ENCODE data around the gene TRAF1. TPM values are rescaled to one million over a fixed set of nuclear protein-coding genes. Genes with fewer than 3 reads are reported as not detected.
A peak's percentile ranks its signal among the peaks of the same experiment; 100 is the strongest.

Gene TRAF1
- total and polyA plus RNA-seq, 2 of the 13 experiments (the other 11 are each of a cell fraction or from before 2014, with no cell fraction given), result 0.44 to 1.0 TPM

DNA sequence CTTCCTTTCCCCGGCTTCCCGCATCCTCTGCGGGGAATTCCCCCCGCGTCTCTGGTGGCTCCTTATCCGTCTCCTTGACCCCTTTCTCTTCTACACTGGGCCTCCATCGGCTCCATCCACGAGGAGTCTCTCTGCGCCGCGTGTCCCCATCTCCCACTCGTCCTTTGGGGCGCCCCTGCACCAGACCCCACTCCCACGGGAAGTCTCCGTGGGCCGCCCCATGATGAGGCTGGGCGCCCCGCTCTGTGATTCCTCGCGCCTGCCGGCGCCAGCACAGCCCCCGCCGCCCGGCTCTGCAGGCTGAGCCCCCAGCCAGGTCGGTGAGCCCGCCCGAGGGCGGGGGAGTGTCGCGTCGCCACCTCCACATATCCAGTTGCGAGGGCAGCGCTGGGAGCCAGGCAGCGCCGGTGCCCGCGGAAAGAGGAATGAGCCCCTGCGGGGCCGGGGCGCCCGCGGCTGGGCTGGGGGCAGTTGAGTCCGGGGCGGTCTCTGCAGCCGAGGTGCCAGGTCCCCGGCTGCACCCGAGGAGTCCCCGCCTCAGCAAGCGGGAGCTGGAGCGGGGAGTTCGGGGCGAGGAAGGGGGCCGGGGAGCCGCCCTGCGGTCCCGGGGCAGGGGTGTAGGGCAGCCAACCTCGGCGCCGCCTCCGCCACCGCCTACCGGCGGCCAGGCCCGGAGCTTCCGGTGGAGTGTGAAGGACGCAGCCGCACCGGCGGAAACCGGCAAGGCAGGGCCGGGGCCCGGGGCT is 2.1 kb upstream of the TRAF1 start (continued):
- TF ChIP-seq, protein P1, sequence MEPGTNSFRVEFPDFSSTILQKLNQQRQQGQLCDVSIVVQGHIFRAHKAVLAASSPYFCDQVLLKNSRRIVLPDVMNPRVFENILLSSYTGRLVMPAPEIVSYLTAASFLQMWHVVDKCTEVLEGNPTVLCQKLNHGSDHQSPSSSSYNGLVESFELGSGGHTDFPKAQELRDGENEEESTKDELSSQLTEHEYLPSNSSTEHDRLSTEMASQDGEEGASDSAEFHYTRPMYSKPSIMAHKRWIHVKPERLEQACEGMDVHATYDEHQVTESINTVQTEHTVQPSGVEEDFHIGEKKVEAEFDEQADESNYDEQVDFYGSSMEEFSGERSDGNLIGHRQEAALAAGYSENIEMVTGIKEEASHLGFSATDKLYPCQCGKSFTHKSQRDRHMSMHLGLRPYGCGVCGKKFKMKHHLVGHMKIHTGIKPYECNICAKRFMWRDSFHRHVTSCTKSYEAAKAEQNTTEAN (CRISPR knock-in tag; conservative IDR thresholded peaks at IDR 0.05), result no peak; the same call in 1 of the 2 replicates
- TF ChIP-seq, protein P2, sequence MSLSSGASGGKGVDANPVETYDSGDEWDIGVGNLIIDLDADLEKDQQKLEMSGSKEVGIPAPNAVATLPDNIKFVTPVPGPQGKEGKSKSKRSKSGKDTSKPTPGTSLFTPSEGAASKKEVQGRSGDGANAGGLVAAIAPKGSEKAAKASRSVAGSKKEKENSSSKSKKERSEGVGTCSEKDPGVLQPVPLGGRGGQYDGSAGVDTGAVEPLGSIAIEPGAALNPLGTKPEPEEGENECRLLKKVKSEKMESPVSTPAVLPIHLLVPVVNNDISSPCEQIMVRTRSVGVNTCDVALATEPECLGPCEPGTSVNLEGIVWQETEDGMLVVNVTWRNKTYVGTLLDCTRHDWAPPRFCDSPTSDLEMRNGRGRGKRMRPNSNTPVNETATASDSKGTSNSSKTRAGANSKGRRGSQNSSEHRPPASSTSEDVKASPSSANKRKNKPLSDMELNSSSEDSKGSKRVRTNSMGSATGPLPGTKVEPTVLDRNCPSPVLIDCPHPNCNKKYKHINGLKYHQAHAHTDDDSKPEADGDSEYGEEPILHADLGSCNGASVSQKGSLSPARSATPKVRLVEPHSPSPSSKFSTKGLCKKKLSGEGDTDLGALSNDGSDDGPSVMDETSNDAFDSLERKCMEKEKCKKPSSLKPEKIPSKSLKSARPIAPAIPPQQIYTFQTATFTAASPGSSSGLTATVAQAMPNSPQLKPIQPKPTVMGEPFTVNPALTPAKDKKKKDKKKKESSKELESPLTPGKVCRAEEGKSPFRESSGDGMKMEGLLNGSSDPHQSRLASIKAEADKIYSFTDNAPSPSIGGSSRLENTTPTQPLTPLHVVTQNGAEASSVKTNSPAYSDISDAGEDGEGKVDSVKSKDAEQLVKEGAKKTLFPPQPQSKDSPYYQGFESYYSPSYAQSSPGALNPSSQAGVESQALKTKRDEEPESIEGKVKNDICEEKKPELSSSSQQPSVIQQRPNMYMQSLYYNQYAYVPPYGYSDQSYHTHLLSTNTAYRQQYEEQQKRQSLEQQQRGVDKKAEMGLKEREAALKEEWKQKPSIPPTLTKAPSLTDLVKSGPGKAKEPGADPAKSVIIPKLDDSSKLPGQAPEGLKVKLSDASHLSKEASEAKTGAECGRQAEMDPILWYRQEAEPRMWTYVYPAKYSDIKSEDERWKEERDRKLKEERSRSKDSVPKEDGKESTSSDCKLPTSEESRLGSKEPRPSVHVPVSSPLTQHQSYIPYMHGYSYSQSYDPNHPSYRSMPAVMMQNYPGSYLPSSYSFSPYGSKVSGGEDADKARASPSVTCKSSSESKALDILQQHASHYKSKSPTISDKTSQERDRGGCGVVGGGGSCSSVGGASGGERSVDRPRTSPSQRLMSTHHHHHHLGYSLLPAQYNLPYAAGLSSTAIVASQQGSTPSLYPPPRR (CRISPR knock-in tag; IDR thresholded peaks at IDR 0.05; ENCODE audit: borderline replicate concordance), result no peak
- TF ChIP-seq CEBPB (IDR thresholded peaks at IDR 0.05; ENCODE audit: borderline replicate concordance, low read depth, low read length), result no peak
- TF ChIP-seq ZNF30 (CRISPR knock-in tag; IDR thresholded peaks at IDR 0.05), result no peak
- TF ChIP-seq MAF1 (CRISPR knock-in tag; IDR thresholded peaks at IDR 0.05; ENCODE audit: borderline replicate concordance), result no peak; the same call in 1 of the 2 replicates
- TF ChIP-seq HMG20A (CRISPR knock-in tag; IDR thresholded peaks at IDR 0.05; ENCODE audit: borderline replicate concordance), result no peak
- TF ChIP-seq MED8 (CRISPR knock-in tag; IDR thresholded peaks at IDR 0.05; ENCODE audit: insufficient replicate concordance), result no peak
- TF ChIP-seq CBFB (CRISPR knock-in tag; IDR thresholded peaks at IDR 0.05), result no peak
- TF ChIP-seq, protein P3, sequence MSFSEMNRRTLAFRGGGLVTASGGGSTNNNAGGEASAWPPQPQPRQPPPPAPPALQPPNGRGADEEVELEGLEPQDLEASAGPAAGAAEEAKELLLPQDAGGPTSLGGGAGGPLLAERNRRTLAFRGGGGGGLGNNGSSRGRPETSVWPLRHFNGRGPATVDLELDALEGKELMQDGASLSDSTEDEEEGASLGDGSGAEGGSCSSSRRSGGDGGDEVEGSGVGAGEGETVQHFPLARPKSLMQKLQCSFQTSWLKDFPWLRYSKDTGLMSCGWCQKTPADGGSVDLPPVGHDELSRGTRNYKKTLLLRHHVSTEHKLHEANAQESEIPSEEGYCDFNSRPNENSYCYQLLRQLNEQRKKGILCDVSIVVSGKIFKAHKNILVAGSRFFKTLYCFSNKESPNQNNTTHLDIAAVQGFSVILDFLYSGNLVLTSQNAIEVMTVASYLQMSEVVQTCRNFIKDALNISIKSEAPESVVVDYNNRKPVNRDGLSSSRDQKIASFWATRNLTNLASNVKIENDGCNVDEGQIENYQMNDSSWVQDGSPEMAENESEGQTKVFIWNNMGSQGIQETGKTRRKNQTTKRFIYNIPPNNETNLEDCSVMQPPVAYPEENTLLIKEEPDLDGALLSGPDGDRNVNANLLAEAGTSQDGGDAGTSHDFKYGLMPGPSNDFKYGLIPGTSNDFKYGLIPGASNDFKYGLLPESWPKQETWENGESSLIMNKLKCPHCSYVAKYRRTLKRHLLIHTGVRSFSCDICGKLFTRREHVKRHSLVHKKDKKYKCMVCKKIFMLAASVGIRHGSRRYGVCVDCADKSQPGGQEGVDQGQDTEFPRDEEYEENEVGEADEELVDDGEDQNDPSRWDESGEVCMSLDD (CRISPR knock-in tag; IDR thresholded peaks at IDR 0.05; ENCODE audit: borderline replicate concordance), result no peak
- peak; percentile 45; the same call in 1 of the 2 replicates for TF ChIP-seq AKAP8 (CRISPR knock-in tag; IDR thresholded peaks at IDR 0.05)
- TF ChIP-seq ZNF550 (CRISPR knock-in tag; IDR thresholded peaks at IDR 0.05; ENCODE audit: borderline replicate concordance), result no peak
- TF ChIP-seq ZNF234 (CRISPR knock-in tag; conservative IDR thresholded peaks at IDR 0.05), result 0 out of 2 replicates have a peak, but pooled peaks have one; percentile 37
- TF ChIP-seq, protein P4, sequence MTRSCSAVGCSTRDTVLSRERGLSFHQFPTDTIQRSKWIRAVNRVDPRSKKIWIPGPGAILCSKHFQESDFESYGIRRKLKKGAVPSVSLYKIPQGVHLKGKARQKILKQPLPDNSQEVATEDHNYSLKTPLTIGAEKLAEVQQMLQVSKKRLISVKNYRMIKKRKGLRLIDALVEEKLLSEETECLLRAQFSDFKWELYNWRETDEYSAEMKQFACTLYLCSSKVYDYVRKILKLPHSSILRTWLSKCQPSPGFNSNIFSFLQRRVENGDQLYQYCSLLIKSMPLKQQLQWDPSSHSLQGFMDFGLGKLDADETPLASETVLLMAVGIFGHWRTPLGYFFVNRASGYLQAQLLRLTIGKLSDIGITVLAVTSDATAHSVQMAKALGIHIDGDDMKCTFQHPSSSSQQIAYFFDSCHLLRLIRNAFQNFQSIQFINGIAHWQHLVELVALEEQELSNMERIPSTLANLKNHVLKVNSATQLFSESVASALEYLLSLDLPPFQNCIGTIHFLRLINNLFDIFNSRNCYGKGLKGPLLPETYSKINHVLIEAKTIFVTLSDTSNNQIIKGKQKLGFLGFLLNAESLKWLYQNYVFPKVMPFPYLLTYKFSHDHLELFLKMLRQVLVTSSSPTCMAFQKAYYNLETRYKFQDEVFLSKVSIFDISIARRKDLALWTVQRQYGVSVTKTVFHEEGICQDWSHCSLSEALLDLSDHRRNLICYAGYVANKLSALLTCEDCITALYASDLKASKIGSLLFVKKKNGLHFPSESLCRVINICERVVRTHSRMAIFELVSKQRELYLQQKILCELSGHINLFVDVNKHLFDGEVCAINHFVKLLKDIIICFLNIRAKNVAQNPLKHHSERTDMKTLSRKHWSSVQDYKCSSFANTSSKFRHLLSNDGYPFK (CRISPR knock-in tag; IDR thresholded peaks at IDR 0.05; ENCODE audit: borderline replicate concordance), result no peak
- no peak; the same call in 1 of the 2 replicates for TF ChIP-seq MTF2 (CRISPR knock-in tag; IDR thresholded peaks at IDR 0.05; ENCODE audit: borderline replicate concordance)
- no peak for TF ChIP-seq SOX6 (IDR thresholded peaks at IDR 0.05)
- TF ChIP-seq SOX6 (CRISPR knock-in tag; IDR thresholded peaks at IDR 0.05), result peak; percentile 14; the same call in 1 of the 2 replicates
- TF ChIP-seq ZNF598 (CRISPR knock-in tag; IDR thresholded peaks at IDR 0.05; ENCODE audit: borderline replicate concordance), result no peak

All from HepG2 (cell line).